ENCODE measurements around the gene PLTP.

GRCh38 chr20:45949542-45950329, 37.8 kb upstream of the PLTP start:
- TF ChIP-seq CTCF (IDR thresholded peaks at IDR 0.05; ENCODE audit: extremely low read depth in 1 of 2, insufficient read depth in 1 of 2, low read depth in 1 of 2, low read length in 2 of 2) = no peak
- no peak for TF ChIP-seq JUN (IDR thresholded peaks at IDR 0.05; ENCODE audit: borderline replicate concordance, insufficient read depth, insufficient read length, low read depth)
- no peak for TF ChIP-seq POLR2A (IDR thresholded peaks at IDR 0.05; ENCODE audit: low read depth, low read length)
- no peak for TF ChIP-seq MAX (IDR thresholded peaks at IDR 0.05; ENCODE audit: insufficient read depth, insufficient read length)
- TF ChIP-seq EZH2 (IDR thresholded peaks at IDR 0.05; ENCODE audit: borderline replicate concordance, low read depth, low read length, severe bottlenecking) = no peak
- TF ChIP-seq POLR2AphosphoS5 (IDR thresholded peaks at IDR 0.05; ENCODE audit: insufficient read depth, low read depth, low read length) = peak; percentile 15
- TF ChIP-seq MYC (IDR thresholded peaks at IDR 0.05; ENCODE audit: low read depth, low read length) = no peak
- TF ChIP-seq GATA2 (IDR thresholded peaks at IDR 0.05; ENCODE audit: insufficient read depth, insufficient read length, low read depth, low read length) = no peak
